Ammon's horn (tissue), 1 donor: Measurements from ENCODE around the gene GFPT1.

Source experiments
- DNase-seq: peaks from one replicate; pipeline ENCODE4 v3.0.0-alpha.2; 2016; ENCODE audit warnings: low spot score

GFPT1 gene

GRCh38 chr2:69316550-69316949 is 70.5 kb downstream of the GFPT1 start:
- DNase-seq = no peak

GRCh38 chr2:69315160-69315761 is 71.8 kb downstream of the GFPT1 start:
- DNase-seq = no peak

- DNase-seq = no peak
Observed at GRCh38 chr2:69311024-69311416, 76.0 kb downstream of the GFPT1 start.

GRCh38 chr2:69310111-69311023 is 76.7 kb downstream of the GFPT1 start:
- no peak for DNase-seq

GRCh38 chr2:69309351-69310110 is 77.5 kb downstream of the GFPT1 start:
- no peak for DNase-seq

- DNase-seq = no peak
Observed at GRCh38 chr2:69308338-69308737, 78.7 kb downstream of the GFPT1 start.

- DNase-seq = no peak
Observed at GRCh38 chr2:69307579-69308064, 79.4 kb downstream of the GFPT1 start.

GRCh38 chr2:69306822-69307578 is 80.0 kb downstream of the GFPT1 start:
- DNase-seq = peak; percentile 86

- no peak for DNase-seq
Observed at GRCh38 chr2:69306393-69306821, 80.6 kb downstream of the GFPT1 start.

GRCh38 chr2:69305712-69306392 is 81.2 kb downstream of the GFPT1 start:
- no peak for DNase-seq

GRCh38 chr2:69305166-69305565 is 81.9 kb downstream of the GFPT1 start:
- DNase-seq = no peak

GRCh38 chr2:69304656-69305055 is 82.4 kb downstream of the GFPT1 start:
- no peak for DNase-seq

GRCh38 chr2:69300650-69301049 is 86.4 kb downstream of the GFPT1 start:
- no peak for DNase-seq

- no peak for DNase-seq
Observed at GRCh38 chr2:69299772-69300516, 87.1 kb downstream of the GFPT1 start.

- no peak for DNase-seq
Observed at GRCh38 chr2:69298862-69299261, 88.2 kb downstream of the GFPT1 start.

- no peak for DNase-seq
Observed at GRCh38 chr2:69298261-69298660, 88.8 kb downstream of the GFPT1 start.

GRCh38 chr2:69297216-69297615 is 89.8 kb downstream of the GFPT1 start:
- no peak for DNase-seq

GRCh38 chr2:69296421-69296820 is 90.6 kb downstream of the GFPT1 start:
- DNase-seq = no peak

GRCh38 chr2:69292256-69292655 is 94.8 kb downstream of the GFPT1 start:
- DNase-seq = no peak

- no peak for DNase-seq
Observed at GRCh38 chr2:69291721-69292120, 95.3 kb downstream of the GFPT1 start.
